ENCODE data around the gene SLC12A5. TPM values are rescaled to one million over a fixed set of nuclear protein-coding genes. Genes with fewer than 3 reads are reported as not detected.

SLC12A5 gene
- total and polyA plus RNA-seq, 2 donors (not counting 1 experiment from before 2014, with no cell fraction given): 0.27 to 0.50 TPM

- DNase-seq (ENCODE audit: low read depth in 2 of 2): no peak
- H3K36me3 ChIP-seq (ENCODE audit: control insufficient read depth, insufficient read depth, low read length): no peaks in the 10 kb centered on the region
- H3K4me2 ChIP-seq (ENCODE audit: extremely low read depth, insufficient read depth, low read length): no peak overlapping the region
- H3K4me3 ChIP-seq (replicated peaks in 1 of 4; ENCODE audit: control extremely low read depth in 1 of 4, insufficient read depth in 1 of 4, low read depth in 3 of 4, low read length in 4 of 4): no peak overlapping the region
- H3K9me3 ChIP-seq (ENCODE audit: control insufficient read depth, insufficient read depth, low read depth, low read length): no peaks in the 10 kb centered on the region
- no peak overlapping the region for H3K9ac ChIP-seq (ENCODE audit: insufficient read depth, low read length)
- no peaks in the 10 kb centered on the region for H4K20me1 ChIP-seq (ENCODE audit: control insufficient read depth, extremely low read depth, insufficient read depth, low read length)
- H3K79me2 ChIP-seq (ENCODE audit: control insufficient read depth, insufficient read depth, low read length): no peaks in the 10 kb centered on the region
- no peak overlapping the region for H3K27ac ChIP-seq (ENCODE audit: insufficient read depth, low read length)
- no peak overlapping the region for H2AFZ ChIP-seq (ENCODE audit: low read length)
- no peaks in the 10 kb centered on the region for H3K27me3 ChIP-seq (ENCODE audit: control insufficient read depth, insufficient read depth, low read length)
- H3K4me1 ChIP-seq (ENCODE audit: control insufficient read depth, extremely low read depth, insufficient read depth, low read length): no peaks in the 10 kb centered on the region
- no peak for TF ChIP-seq EZH2 (IDR thresholded peaks at IDR 0.05; ENCODE audit: low read length, missing control alignments)
- TF ChIP-seq CTCF (conservative IDR thresholded peaks at IDR 0.05 in 1 of 2, IDR thresholded peaks at IDR 0.05 in 1 of 2; ENCODE audit: low read depth in 1 of 2, low read length in 2 of 2): no peak
Measured at GRCh38 chr20:46047821-46048220, 18.8 kb downstream of the SLC12A5 start.

- Histone ChIP-seq H3K4me3 (replicated peaks in 1 of 4; ENCODE audit: control extremely low read depth in 1 of 4, insufficient read depth in 1 of 4, low read depth in 3 of 4, low read length in 4 of 4) (no peak overlapping the region), H3K27me3 (ENCODE audit: control insufficient read depth, insufficient read depth, low read length) (no peaks in the 10 kb centered on the region), H2AFZ (ENCODE audit: low read length) (no peak overlapping the region), H3K4me1 (ENCODE audit: control insufficient read depth, extremely low read depth, insufficient read depth, low read length) (no peaks in the 10 kb centered on the region), H3K27ac (ENCODE audit: insufficient read depth, low read length) (no peak overlapping the region), H3K36me3 (ENCODE audit: control insufficient read depth, insufficient read depth, low read length) (no peaks in the 10 kb centered on the region), H3K9me3 (ENCODE audit: control insufficient read depth, insufficient read depth, low read depth, low read length) (no peaks in the 10 kb centered on the region), H3K9ac (ENCODE audit: insufficient read depth, low read length) (no peak overlapping the region), H3K79me2 (ENCODE audit: control insufficient read depth, insufficient read depth, low read length) (no peaks in the 10 kb centered on the region), H3K4me2 (ENCODE audit: extremely low read depth, insufficient read depth, low read length) (no peak overlapping the region), H4K20me1 (ENCODE audit: control insufficient read depth, extremely low read depth, insufficient read depth, low read length) (no peaks in the 10 kb centered on the region)
- no peak for DNase-seq (ENCODE audit: low read depth in 2 of 2)
- no peak for TF ChIP-seq EZH2 (IDR thresholded peaks at IDR 0.05; ENCODE audit: low read length, missing control alignments)
- TF ChIP-seq CTCF (conservative IDR thresholded peaks at IDR 0.05 in 1 of 2, IDR thresholded peaks at IDR 0.05 in 1 of 2; ENCODE audit: low read depth in 1 of 2, low read length in 2 of 2): no peak
Measured at GRCh38 chr20:46049190-46049589, 20.2 kb downstream of the SLC12A5 start.

- no peak for TF ChIP-seq CTCF (conservative IDR thresholded peaks at IDR 0.05 in 1 of 2, IDR thresholded peaks at IDR 0.05 in 1 of 2; ENCODE audit: low read depth in 1 of 2, low read length in 2 of 2)
- no peak for TF ChIP-seq EZH2 (IDR thresholded peaks at IDR 0.05; ENCODE audit: low read length, missing control alignments)
- no peaks in the 10 kb centered on the region for H3K36me3 ChIP-seq (ENCODE audit: control insufficient read depth, insufficient read depth, low read length)
- no peaks in the 10 kb centered on the region for H3K4me1 ChIP-seq (ENCODE audit: control insufficient read depth, extremely low read depth, insufficient read depth, low read length)
- H3K9me3 ChIP-seq (ENCODE audit: control insufficient read depth, insufficient read depth, low read depth, low read length): no peaks in the 10 kb centered on the region
- DNase-seq (ENCODE audit: low read depth in 2 of 2): no peak
- no peak overlapping the region for H3K4me2 ChIP-seq (ENCODE audit: extremely low read depth, insufficient read depth, low read length)
- H4K20me1 ChIP-seq (ENCODE audit: control insufficient read depth, extremely low read depth, insufficient read depth, low read length): no peaks in the 10 kb centered on the region
- H3K9ac ChIP-seq (ENCODE audit: insufficient read depth, low read length): no peak overlapping the region
- no peaks in the 10 kb centered on the region for H3K79me2 ChIP-seq (ENCODE audit: control insufficient read depth, insufficient read depth, low read length)
- H2AFZ ChIP-seq (ENCODE audit: low read length): no peak overlapping the region
- no peak overlapping the region for H3K27ac ChIP-seq (ENCODE audit: insufficient read depth, low read length)
- no peak overlapping the region for H3K4me3 ChIP-seq (replicated peaks in 1 of 4; ENCODE audit: control extremely low read depth in 1 of 4, insufficient read depth in 1 of 4, low read depth in 3 of 4, low read length in 4 of 4)
- H3K27me3 ChIP-seq (ENCODE audit: control insufficient read depth, insufficient read depth, low read length): no peaks in the 10 kb centered on the region
Measured at GRCh38 chr20:46049815-46050214, 20.8 kb downstream of the SLC12A5 start.
